OCI-LY1 (cell line): ENCODE data around the gene CIDEC.

Experiments used
- H2AFZ ChIP-seq: fragments of 200-600 bp; sonication (generic), shearing (Covaris generic); 2 replicates; pipeline ENCODE4 v1.6.0; 2014; ENCODE audit warnings: antibody characterized with exemption, mild to moderate bottlenecking, low read length
- H3F3A ChIP-seq: fragments of 200-600 bp; sonication (generic), shearing (Covaris generic); 2 replicates; pipeline ENCODE4 v1.6.0; 2014; ENCODE audit warnings: mild to moderate bottlenecking, antibody characterized with exemption, low read length, moderate library complexity; ENCODE audit not compliant: insufficient read depth
- H3K27ac ChIP-seq: fragments of 200-600 bp; sonication (generic); 2 replicates; pipeline ENCODE4 v1.5.1; 2014; ENCODE audit warnings: low read length, mixed run types, mild to moderate bottlenecking, low read depth; ENCODE audit not compliant: poor library complexity, severe bottlenecking
- H3K27me3 ChIP-seq: fragments of 200-600 bp; sonication (generic); 2 replicates; pipeline ENCODE4 v1.6.0; 2014; ENCODE audit warnings: antibody characterized with exemption, mild to moderate bottlenecking, low read length, moderate library complexity; ENCODE audit not compliant: insufficient read depth
- H3K36me3 ChIP-seq: fragments of 200-600 bp; sonication (generic); 2 replicates; pipeline ENCODE4 v1.6.1; 2014; ENCODE audit warnings: mild to moderate bottlenecking, antibody characterized with exemption, low read length, moderate library complexity, mixed read lengths; ENCODE audit not compliant: insufficient read depth
- H3K4me1 ChIP-seq: fragments of 200-600 bp; sonication (generic); 2 replicates; pipeline ENCODE4 v1.5.1; 2014; ENCODE audit warnings: mild to moderate bottlenecking, low read length, moderate library complexity; ENCODE audit not compliant: insufficient read depth, severe bottlenecking
- H3K4me2 ChIP-seq: fragments of 200-600 bp; sonication (generic), shearing (Covaris generic); 2 replicates; pipeline ENCODE4 v1.6.1; 2014; ENCODE audit warnings: low read length
- H3K4me3 ChIP-seq: fragments of 200-600 bp; sonication (generic); 2 replicates; pipeline ENCODE4 v1.5.1; 2014; ENCODE audit warnings: low read length, low read depth, mild to moderate bottlenecking, mixed read lengths; ENCODE audit not compliant: poor library complexity, severe bottlenecking
- H3K79me2 ChIP-seq: fragments of 200-600 bp; shearing (Covaris generic); 2 replicates; pipeline ENCODE4 v1.6.1; 2016; ENCODE audit warnings: mixed run types, low read length, mixed read lengths; ENCODE audit not compliant: insufficient read depth
- H3K9ac ChIP-seq: fragments of 200-600 bp; sonication (generic), shearing (Covaris generic); 2 replicates; pipeline ENCODE4 v1.6.1; 2014; ENCODE audit warnings: mild to moderate bottlenecking, low read length, mixed read lengths
- H3K9me2 ChIP-seq: fragments of 200-600 bp; sonication (generic), shearing (Covaris generic); 2 replicates; pipeline ENCODE4 v1.6.1; 2014; ENCODE audit warnings: low read depth, mild to moderate bottlenecking, low read length, mixed read lengths
- H3K9me3 ChIP-seq: fragments of 200-600 bp; shearing (Covaris generic); 2 replicates; pipeline ENCODE4 v1.6.1; 2014; ENCODE audit warnings: low read length, mixed read lengths
- H4K20me1 ChIP-seq: fragments of 200-600 bp; sonication (generic), shearing (Covaris generic); 2 replicates; pipeline ENCODE4 v1.6.0; 2016; ENCODE audit warnings: mild to moderate bottlenecking, low read length; ENCODE audit not compliant: insufficient read depth
- CTCF ChIP-seq: fragments of 200-600 bp; sonication (generic), shearing (Covaris generic); IDR thresholded peaks from 2 replicates; pipeline ENCODE4 v1.5.1; 2017; ENCODE audit warnings: mild to moderate bottlenecking, antibody characterized with exemption, low read length, moderate library complexity, mixed read lengths
- EZH2 ChIP-seq: fragments of 200-600 bp; sonication (generic), shearing (Covaris generic); IDR thresholded peaks from 2 replicates; pipeline ENCODE4 v1.8.0; 2017; ENCODE audit warnings: borderline replicate concordance, mixed run types, mild to moderate bottlenecking, antibody characterized with exemption, low read length, moderate library complexity, mixed read lengths

The CIDEC gene

GRCh38 chr3:9889405-9889804 is 9.4 kb upstream of the CIDEC start:
- H3K79me2 ChIP-seq = peaks cover 12% of the 10 kb centered on the region
- TF ChIP-seq CTCF (no peak), EZH2 (no peak)
- H3K9me3 ChIP-seq = no peaks in the 10 kb centered on the region
- no peaks in the 10 kb centered on the region for H3K9me2 ChIP-seq
- H3F3A ChIP-seq = no peaks in the 10 kb centered on the region
- H3K27ac ChIP-seq = no peak overlapping the region
- no peak overlapping the region for H3K9ac ChIP-seq
- H3K4me1 ChIP-seq = peaks cover 13% of the 10 kb centered on the region
- no peak overlapping the region for H2AFZ ChIP-seq
- no peak overlapping the region for H3K4me2 ChIP-seq
- no peaks in the 10 kb centered on the region for H4K20me1 ChIP-seq
- H3K27me3 ChIP-seq = no peaks in the 10 kb centered on the region
- peaks cover 21% of the 10 kb centered on the region for H3K36me3 ChIP-seq
- no peak overlapping the region for H3K4me3 ChIP-seq

DNA sequence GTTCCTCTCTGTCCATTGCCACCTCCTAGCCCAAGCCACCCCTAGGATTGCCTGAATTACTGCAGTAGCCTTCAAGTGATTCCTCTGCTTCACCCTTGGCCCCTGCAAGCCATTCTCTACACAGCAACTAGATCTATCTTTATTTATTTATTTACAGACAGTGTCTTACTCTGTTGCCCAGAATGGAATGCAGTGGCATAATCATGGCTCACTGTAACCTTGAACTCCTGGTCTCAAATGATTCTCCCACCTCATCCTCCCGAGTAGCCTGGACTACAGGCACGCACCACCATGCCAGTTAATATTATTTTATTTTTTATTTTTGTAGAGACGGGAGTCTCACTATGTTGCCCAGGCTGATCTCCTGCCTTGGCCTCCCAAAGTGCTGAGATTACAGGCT is 8.5 kb upstream of the CIDEC start:
- Histone ChIP-seq H3K4me1 (peaks cover 13% of the 10 kb centered on the region), H2AFZ (no peak overlapping the region), H3K4me3 (no peak overlapping the region), H4K20me1 (no peaks in the 10 kb centered on the region), H3K4me2 (no peak overlapping the region), H3K9me2 (no peaks in the 10 kb centered on the region), H3K36me3 (peaks cover 14% of the 10 kb centered on the region), H3K9me3 (no peaks in the 10 kb centered on the region), H3K9ac (no peak overlapping the region), H3F3A (no peaks in the 10 kb centered on the region), H3K79me2 (peaks cover 12% of the 10 kb centered on the region), H3K27me3 (peaks cover 4% of the 10 kb centered on the region; the same call in 1 of the 2 replicates), H3K27ac (no peak overlapping the region)
- TF ChIP-seq CTCF (no peak), EZH2 (no peak)

DNA sequence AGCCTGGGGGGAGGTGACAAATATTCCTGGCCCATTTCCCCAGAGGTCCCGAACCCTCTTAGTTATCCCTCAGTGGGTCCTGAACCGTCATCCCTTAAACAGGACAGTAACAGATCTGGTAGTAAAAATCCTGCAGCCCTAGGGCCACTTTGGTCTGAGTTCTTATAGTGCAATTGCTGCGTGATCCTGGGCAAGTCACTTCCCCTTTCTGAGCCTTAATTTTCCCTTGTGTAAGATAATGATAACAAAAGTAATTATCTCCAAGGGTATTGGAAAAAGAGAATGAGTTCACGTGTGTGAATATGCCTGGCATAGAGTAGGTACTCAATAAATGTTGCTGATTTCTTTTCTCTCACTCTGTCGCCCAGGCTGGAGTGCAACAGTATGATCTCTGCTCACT is 7.4 kb upstream of the CIDEC start:
- H2AFZ ChIP-seq = no peak overlapping the region
- H3K9me2 ChIP-seq = no peaks in the 10 kb centered on the region
- H3K4me3 ChIP-seq = no peak overlapping the region
- no peak for TF ChIP-seq CTCF
- no peak for TF ChIP-seq EZH2
- H3K9ac ChIP-seq = no peak overlapping the region
- peaks cover 4% of the 10 kb centered on the region; the same call in 1 of the 2 replicates for H3K27me3 ChIP-seq
- H3F3A ChIP-seq = no peaks in the 10 kb centered on the region
- no peak overlapping the region for H3K27ac ChIP-seq
- H3K4me2 ChIP-seq = no peak overlapping the region
- H3K79me2 ChIP-seq = peaks cover 12% of the 10 kb centered on the region
- H4K20me1 ChIP-seq = no peaks in the 10 kb centered on the region
- H3K9me3 ChIP-seq = no peaks in the 10 kb centered on the region
- H3K4me1 ChIP-seq = peaks cover 13% of the 10 kb centered on the region
- peaks cover 3% of the 10 kb centered on the region for H3K36me3 ChIP-seq
